ENCODE measurements around the gene MCAT.

The MCAT gene, protein sequence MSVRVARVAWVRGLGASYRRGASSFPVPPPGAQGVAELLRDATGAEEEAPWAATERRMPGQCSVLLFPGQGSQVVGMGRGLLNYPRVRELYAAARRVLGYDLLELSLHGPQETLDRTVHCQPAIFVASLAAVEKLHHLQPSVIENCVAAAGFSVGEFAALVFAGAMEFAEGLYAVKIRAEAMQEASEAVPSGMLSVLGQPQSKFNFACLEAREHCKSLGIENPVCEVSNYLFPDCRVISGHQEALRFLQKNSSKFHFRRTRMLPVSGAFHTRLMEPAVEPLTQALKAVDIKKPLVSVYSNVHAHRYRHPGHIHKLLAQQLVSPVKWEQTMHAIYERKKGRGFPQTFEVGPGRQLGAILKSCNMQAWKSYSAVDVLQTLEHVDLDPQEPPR

DNA sequence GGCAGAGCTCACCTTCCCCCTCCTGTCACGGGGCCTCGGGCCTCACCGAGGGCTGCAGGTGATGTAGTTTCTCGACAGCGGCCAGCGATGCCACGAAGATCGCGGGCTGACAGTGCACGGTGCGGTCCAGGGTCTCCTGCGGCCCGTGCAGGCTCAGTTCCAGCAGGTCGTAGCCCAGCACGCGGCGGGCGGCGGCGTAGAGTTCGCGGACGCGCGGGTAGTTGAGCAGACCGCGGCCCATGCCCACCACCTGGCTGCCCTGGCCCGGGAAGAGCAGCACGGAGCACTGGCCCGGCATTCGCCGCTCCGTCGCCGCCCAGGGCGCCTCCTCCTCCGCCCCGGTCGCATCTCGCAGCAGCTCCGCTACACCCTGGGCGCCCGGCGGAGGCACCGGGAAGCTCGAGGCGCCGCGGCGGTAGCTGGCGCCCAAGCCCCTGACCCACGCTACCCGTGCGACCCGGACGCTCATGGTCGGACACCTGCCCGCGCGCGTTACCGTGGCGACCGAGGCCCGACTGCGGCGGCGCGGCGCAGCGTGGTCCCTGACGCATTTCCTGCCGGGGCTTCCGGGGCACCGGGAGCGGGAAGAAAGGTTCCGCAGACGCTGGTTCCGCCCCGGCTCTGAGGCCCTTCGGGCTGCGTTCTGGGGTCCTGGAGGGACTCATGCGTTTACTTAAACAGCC, at the start of gene MCAT:
Gene MCAT, minus strand, starts transcription at position 519 of the 683 bp plus-strand sequence. Its CDS starts 50 bp downstream, at position 469.
- Histone ChIP-seq H3K9ac (ENCODE audit: low read depth, low read length) (peak within 1 kb of the TSS; percentile 53; the same call in 1 of the 2 replicates), H3K9me3 (ENCODE audit: control insufficient read depth, insufficient read depth, low read length) (no peaks in the 10 kb centered on the region), H3K27me3 (ENCODE audit: control insufficient read depth, insufficient read depth, low read length) (no peaks in the 10 kb centered on the region), H3K4me1 (ENCODE audit: control insufficient read depth, insufficient read depth, low read length) (no peaks in the 10 kb centered on the region), H3K4me3 (ENCODE audit: low read depth, low read length) (peak within 1 kb of the TSS; percentile 88), H3K36me3 (ENCODE audit: control insufficient read depth, insufficient read depth, low read length) (peaks cover 34% of the 10 kb centered on the region), H3K27ac (ENCODE audit: low read depth, low read length) (peak within 1 kb of the TSS; percentile 70)

DNA sequence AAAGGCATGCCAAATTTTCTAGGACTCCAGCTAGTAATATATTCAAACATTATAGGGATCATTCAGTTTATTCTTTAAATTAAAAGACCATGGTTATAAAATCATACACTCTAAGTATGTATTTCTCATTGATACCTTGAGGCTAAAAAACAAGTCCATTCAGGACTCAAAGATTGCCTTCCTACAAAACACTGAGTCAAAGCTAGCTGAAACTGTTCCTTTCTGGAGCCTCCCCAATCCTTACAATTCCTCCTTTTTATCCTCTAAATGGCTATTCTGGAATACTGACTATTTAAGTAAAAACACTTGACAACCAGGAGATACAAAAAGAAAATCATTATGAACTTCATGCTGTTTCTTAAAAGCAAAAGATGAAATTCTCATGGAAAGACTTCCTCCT, 48.6 kb upstream of the MCAT start:
- no peaks in the 10 kb centered on the region for H3K4me1 ChIP-seq (ENCODE audit: control insufficient read depth, insufficient read depth, low read length)
- no peak overlapping the region for H3K4me3 ChIP-seq (ENCODE audit: low read depth, low read length)
- H3K9ac ChIP-seq (ENCODE audit: low read depth, low read length): no peak overlapping the region
- H3K9me3 ChIP-seq (ENCODE audit: control insufficient read depth, insufficient read depth, low read length): no peaks in the 10 kb centered on the region
- H3K36me3 ChIP-seq (ENCODE audit: control insufficient read depth, insufficient read depth, low read length): no peaks in the 10 kb centered on the region
- no peaks in the 10 kb centered on the region for H3K27me3 ChIP-seq (ENCODE audit: control insufficient read depth, insufficient read depth, low read length)
- no peak overlapping the region for H3K27ac ChIP-seq (ENCODE audit: low read depth, low read length)

DNA sequence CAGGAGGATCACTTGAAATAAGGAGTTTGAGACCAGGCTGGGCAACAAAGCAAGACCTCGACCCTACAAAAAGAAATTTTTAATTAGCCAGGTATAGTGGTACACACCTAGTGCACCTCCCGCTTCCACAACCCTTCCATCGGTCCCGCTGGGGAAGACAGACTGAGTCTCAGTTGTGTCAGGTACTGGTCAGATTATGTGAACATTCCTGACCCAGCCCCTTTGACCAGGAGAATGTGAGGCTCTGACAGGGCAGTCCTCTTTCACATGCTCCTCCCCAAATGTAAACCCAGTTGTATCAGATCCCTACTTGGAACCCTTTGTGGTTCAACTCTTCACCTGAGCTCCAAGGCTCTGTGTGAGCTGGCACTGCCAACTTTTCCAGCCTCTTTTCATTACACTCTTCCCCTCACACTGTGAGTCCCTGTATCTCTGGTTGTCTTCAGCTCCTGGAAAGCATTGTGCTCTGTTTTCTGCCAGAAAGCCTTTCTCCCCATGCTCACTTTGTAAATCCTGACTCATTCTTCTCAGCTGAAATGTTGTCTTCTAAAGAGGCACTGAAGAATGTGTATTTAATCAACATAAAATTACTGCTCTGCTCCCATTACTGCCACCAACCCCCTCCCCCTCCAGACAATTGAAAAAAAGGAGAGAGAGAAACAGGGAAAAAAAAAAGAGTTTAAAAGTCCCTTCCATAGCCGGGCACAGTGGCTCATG, 45.8 kb upstream of the MCAT start:
- Histone ChIP-seq H3K4me3 (ENCODE audit: low read depth, low read length) (no peak overlapping the region), H3K36me3 (ENCODE audit: control insufficient read depth, insufficient read depth, low read length) (peaks cover 7% of the 10 kb centered on the region; the same call in 1 of the 2 replicates), H3K9me3 (ENCODE audit: control insufficient read depth, insufficient read depth, low read length) (no peaks in the 10 kb centered on the region), H3K4me1 (ENCODE audit: control insufficient read depth, insufficient read depth, low read length) (peaks cover 7% of the 10 kb centered on the region), H3K27me3 (ENCODE audit: control insufficient read depth, insufficient read depth, low read length) (no peaks in the 10 kb centered on the region), H3K27ac (ENCODE audit: low read depth, low read length) (no peak overlapping the region), H3K9ac (ENCODE audit: low read depth, low read length) (no peak overlapping the region)

DNA sequence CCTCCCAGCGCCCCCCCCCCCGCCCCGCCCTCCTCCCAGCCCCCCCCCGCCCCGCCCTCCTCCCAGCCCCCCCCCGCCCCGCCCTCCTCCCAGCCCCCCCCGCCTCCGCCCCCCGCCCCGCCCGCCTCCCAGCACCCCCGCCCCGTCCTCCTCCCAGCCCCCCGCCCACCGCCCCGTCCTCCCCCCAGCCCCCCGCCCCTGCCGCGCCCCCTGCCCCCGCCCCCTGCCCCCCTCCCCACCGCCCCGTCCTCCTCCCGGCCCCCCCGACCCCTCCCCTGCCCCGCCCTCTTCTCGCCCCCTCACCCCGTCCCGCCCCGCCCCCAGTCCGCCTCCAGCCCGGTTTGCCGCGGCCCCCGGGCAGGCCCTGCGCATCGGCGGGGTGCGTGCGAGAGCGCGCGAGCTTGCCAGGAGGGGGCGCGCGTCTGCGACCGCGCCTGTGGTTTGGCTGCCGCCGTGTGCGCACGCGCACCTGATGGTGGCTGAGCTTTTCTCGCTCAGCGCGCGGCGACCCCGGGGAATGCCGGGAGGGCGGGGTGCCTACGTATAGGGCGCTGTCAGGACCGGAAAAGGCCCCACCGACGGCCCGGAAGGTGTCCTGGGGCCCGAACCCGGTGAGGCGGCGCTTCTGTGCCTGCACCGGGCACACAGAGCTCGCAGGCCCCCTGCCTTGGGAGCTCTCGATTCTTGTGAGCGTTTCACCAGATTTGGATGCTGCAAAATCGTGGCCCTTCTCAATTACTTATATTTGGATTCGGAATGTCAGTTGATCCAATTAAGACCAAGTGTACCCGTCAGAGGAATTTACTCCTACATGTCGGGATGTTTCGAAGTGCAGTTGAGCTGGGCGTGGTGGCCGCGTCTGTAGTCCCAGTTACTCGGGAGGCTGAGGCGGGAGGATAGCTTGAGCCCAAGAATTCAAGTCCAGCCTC, 44.2 kb upstream of the MCAT start:
- Histone ChIP-seq H3K36me3 (ENCODE audit: control insufficient read depth, insufficient read depth, low read length) (peaks cover 20% of the 10 kb centered on the region), H3K4me3 (ENCODE audit: low read depth, low read length) (peak overlapping the region; percentile 57), H3K4me1 (ENCODE audit: control insufficient read depth, insufficient read depth, low read length) (peaks cover 7% of the 10 kb centered on the region), H3K9ac (ENCODE audit: low read depth, low read length) (peak overlapping the region; percentile 14; the same call in 1 of the 2 replicates), H3K27ac (ENCODE audit: low read depth, low read length) (peak overlapping the region; percentile 91), H3K9me3 (ENCODE audit: control insufficient read depth, insufficient read depth, low read length) (no peaks in the 10 kb centered on the region), H3K27me3 (ENCODE audit: control insufficient read depth, insufficient read depth, low read length) (no peaks in the 10 kb centered on the region)

GRCh38 chr22:43186272-43187170, 43.3 kb upstream of the MCAT start, which contains the start of gene TTLL12:
TTLL12 (minus strand) TSS chr22:43187134; CDS start chr22:43187069, 65 bp downstream.
- peaks cover 29% of the 10 kb centered on the region for H3K36me3 ChIP-seq (ENCODE audit: control insufficient read depth, insufficient read depth, low read length)
- H3K4me3 ChIP-seq (ENCODE audit: low read depth, low read length): peak within 1 kb of the TSS; percentile 88
- peak within 1 kb of the TSS; percentile 91 for H3K27ac ChIP-seq (ENCODE audit: low read depth, low read length)

DNA sequence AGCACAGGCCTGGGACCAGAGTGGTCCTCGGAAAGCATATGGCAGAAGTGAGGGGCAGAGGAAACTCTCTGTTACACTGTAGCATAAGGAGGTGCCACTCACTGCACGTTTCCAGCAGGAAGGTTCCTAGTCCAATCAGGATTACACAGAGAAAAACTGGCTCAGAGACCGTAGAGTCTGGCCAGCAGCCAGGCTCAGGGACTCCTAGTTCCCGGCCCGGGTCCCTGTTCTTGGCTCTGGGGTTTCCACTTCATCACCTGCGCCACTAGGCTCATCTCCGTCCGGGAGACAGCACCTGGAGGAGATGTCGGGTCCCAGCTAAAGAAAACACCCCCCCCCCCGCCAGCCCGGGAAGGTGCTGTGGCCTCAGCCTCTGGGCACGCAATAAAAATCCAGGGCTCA, 42.7 kb upstream of the MCAT start:
- H3K36me3 ChIP-seq (ENCODE audit: control insufficient read depth, insufficient read depth, low read length): peaks cover 36% of the 10 kb centered on the region
- no peak overlapping the region for H3K27ac ChIP-seq (ENCODE audit: low read depth, low read length)
- H3K9me3 ChIP-seq (ENCODE audit: control insufficient read depth, insufficient read depth, low read length): no peaks in the 10 kb centered on the region
- peaks cover 7% of the 10 kb centered on the region for H3K4me1 ChIP-seq (ENCODE audit: control insufficient read depth, insufficient read depth, low read length)
- H3K27me3 ChIP-seq (ENCODE audit: control insufficient read depth, insufficient read depth, low read length): no peaks in the 10 kb centered on the region
- peak overlapping the region; percentile 88 for H3K4me3 ChIP-seq (ENCODE audit: low read depth, low read length)
- H3K9ac ChIP-seq (ENCODE audit: low read depth, low read length): peak overlapping the region; percentile 82

More at GRCh38 chr22:43186272-43187170, 43.3 kb upstream of the MCAT start, which contains the start of gene TTLL12:
- Histone ChIP-seq H3K9me3 (ENCODE audit: control insufficient read depth, insufficient read depth, low read length) (no peaks in the 10 kb centered on the region), H3K27me3 (ENCODE audit: control insufficient read depth, insufficient read depth, low read length) (no peaks in the 10 kb centered on the region), H3K4me1 (ENCODE audit: control insufficient read depth, insufficient read depth, low read length) (peaks cover 7% of the 10 kb centered on the region), H3K9ac (ENCODE audit: low read depth, low read length) (peak within 1 kb of the TSS; percentile 82)

DNA sequence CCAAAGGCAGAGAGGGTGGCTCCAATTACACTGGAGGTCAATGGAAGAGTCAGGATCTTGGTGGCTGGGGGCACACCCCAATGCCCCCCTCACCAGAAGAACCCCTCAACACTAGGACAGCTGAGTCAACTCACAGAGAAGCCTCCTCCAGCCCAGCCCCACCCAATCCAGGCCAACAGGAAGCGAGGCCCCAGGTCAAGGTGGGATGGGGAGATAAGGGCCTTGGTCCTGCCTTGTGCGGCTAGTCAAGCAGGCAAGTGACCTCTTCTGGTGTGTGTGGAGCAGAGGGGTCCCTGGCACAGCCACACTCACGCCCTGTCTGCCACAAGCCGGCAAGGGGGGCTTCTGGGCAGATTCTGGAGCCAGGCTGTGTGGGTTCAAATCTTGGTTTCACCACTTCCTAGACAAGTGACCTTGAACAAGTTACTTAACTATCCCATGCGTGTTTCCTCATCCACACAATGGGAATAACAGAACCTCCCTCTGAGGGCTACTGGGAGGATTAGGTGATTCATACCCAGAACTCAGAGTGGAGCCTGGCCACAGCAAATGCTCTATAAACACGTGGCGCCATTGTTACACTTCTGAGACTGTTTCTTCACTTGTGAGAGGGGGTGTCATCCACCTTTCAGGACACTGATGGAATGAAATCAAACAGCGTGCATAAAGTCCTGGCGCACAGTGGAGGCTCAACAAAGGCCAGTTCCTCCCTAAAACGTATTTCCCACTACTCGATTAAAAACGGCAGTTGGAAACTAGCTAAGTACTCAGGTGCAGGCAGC, 40.5 kb upstream of the MCAT start:
- no peak overlapping the region for H3K4me3 ChIP-seq (ENCODE audit: low read depth, low read length)
- H3K9ac ChIP-seq (ENCODE audit: low read depth, low read length): no peak overlapping the region
- no peaks in the 10 kb centered on the region for H3K27me3 ChIP-seq (ENCODE audit: control insufficient read depth, insufficient read depth, low read length)
- H3K27ac ChIP-seq (ENCODE audit: low read depth, low read length): no peak overlapping the region
- peaks cover 7% of the 10 kb centered on the region for H3K4me1 ChIP-seq (ENCODE audit: control insufficient read depth, insufficient read depth, low read length)
- H3K9me3 ChIP-seq (ENCODE audit: control insufficient read depth, insufficient read depth, low read length): no peaks in the 10 kb centered on the region
- peaks cover 57% of the 10 kb centered on the region for H3K36me3 ChIP-seq (ENCODE audit: control insufficient read depth, insufficient read depth, low read length)

- Histone ChIP-seq H3K4me3 (ENCODE audit: low read depth, low read length) (no peak overlapping the region), H3K36me3 (ENCODE audit: control insufficient read depth, insufficient read depth, low read length) (peaks cover 63% of the 10 kb centered on the region), H3K4me1 (ENCODE audit: control insufficient read depth, insufficient read depth, low read length) (peaks cover 7% of the 10 kb centered on the region), H3K27ac (ENCODE audit: low read depth, low read length) (no peak overlapping the region), H3K9me3 (ENCODE audit: control insufficient read depth, insufficient read depth, low read length) (no peaks in the 10 kb centered on the region), H3K9ac (ENCODE audit: low read depth, low read length) (no peak overlapping the region), H3K27me3 (ENCODE audit: control insufficient read depth, insufficient read depth, low read length) (no peaks in the 10 kb centered on the region)
Observed at GRCh38 chr22:43182726-43183125, 39.5 kb upstream of the MCAT start.

DNA sequence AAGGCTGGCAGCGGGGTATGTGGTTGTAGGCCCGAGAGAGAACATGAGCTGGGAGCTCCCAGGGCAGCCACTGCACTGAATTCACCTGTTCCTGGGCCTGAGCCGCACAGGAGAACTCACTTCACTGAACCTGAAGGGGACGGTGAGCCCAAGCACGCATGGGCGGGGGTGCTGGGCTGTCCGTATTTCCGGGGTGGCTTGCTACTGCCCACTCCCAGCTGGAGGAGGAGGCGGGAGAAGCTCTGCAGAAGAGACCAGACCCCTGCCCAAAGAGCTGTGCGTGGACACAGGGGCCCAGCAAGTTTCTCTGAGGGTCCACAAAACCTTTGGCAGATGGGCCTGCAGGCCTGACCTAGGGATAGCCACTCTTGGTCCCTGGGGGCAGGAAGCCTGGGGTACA, 38.9 kb upstream of the MCAT start:
- Histone ChIP-seq H3K4me1 (ENCODE audit: control insufficient read depth, insufficient read depth, low read length) (peaks cover 7% of the 10 kb centered on the region), H3K36me3 (ENCODE audit: control insufficient read depth, insufficient read depth, low read length) (peaks cover 69% of the 10 kb centered on the region), H3K9ac (ENCODE audit: low read depth, low read length) (no peak overlapping the region), H3K27ac (ENCODE audit: low read depth, low read length) (no peak overlapping the region), H3K9me3 (ENCODE audit: control insufficient read depth, insufficient read depth, low read length) (no peaks in the 10 kb centered on the region), H3K27me3 (ENCODE audit: control insufficient read depth, insufficient read depth, low read length) (no peaks in the 10 kb centered on the region), H3K4me3 (ENCODE audit: low read depth, low read length) (no peak overlapping the region)

Measured in HUES48 (cell line).